Measurements from ENCODE around the gene OR3A3. TPM values are rescaled to one million over a fixed set of nuclear protein-coding genes. Genes with fewer than 3 reads are reported as not detected.
"Not testable (repeated sequence)": the region's sequence is repeated elsewhere in the genome, so short reads cannot be mapped to it uniquely, and the experiment has no call there.

Gene OR3A3
- total RNA-seq, 4 donors from 2014 or later: not detected

DNA sequence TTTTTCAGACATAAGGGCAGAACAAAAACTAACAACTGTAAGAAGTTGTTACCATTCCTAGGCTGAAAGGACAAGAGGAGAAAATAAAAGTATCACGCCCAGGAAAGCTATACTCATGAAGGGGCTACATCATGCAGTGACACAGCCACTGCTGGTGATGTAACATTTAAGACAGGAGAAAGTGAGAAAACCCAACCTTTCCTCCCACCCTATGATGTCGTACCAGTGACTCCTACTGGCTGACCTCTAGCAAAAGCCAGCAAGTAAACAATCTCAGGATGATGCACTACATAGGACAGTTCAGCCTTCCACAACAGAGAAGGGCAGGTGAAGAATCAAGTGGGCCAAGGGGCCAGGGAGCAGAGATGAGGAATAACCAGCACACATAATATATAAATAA, 36.5 kb downstream of the OR3A3 start:
- H3K9me3 ChIP-seq: no peaks in the 10 kb centered on the region
- H3K36me3 ChIP-seq: no peaks in the 10 kb centered on the region
- H3K27me3 ChIP-seq: no peaks in the 10 kb centered on the region
- no peak overlapping the region for H3K4me3 ChIP-seq
- peaks cover 0 to 5% (median 0%) of the 10 kb centered on the region in 4 donors for H3K4me1 ChIP-seq
- no peak overlapping the region for H3K27ac ChIP-seq
- TF ChIP-seq, protein P1, sequence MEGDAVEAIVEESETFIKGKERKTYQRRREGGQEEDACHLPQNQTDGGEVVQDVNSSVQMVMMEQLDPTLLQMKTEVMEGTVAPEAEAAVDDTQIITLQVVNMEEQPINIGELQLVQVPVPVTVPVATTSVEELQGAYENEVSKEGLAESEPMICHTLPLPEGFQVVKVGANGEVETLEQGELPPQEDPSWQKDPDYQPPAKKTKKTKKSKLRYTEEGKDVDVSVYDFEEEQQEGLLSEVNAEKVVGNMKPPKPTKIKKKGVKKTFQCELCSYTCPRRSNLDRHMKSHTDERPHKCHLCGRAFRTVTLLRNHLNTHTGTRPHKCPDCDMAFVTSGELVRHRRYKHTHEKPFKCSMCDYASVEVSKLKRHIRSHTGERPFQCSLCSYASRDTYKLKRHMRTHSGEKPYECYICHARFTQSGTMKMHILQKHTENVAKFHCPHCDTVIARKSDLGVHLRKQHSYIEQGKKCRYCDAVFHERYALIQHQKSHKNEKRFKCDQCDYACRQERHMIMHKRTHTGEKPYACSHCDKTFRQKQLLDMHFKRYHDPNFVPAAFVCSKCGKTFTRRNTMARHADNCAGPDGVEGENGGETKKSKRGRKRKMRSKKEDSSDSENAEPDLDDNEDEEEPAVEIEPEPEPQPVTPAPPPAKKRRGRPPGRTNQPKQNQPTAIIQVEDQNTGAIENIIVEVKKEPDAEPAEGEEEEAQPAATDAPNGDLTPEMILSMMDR (IDR thresholded peaks at IDR 0.05): no peak
- TF ChIP-seq EP300 (IDR thresholded peaks at IDR 0.05) (no peak), POLR2A (IDR thresholded peaks at IDR 0.05) (no peak)
- WGBS, 2 donors: 53 to 56% methylated on average over 2 of the region's 2 CpGs
- DNase-seq (ENCODE audit: low spot score in 2 of 2): no peak

DNA sequence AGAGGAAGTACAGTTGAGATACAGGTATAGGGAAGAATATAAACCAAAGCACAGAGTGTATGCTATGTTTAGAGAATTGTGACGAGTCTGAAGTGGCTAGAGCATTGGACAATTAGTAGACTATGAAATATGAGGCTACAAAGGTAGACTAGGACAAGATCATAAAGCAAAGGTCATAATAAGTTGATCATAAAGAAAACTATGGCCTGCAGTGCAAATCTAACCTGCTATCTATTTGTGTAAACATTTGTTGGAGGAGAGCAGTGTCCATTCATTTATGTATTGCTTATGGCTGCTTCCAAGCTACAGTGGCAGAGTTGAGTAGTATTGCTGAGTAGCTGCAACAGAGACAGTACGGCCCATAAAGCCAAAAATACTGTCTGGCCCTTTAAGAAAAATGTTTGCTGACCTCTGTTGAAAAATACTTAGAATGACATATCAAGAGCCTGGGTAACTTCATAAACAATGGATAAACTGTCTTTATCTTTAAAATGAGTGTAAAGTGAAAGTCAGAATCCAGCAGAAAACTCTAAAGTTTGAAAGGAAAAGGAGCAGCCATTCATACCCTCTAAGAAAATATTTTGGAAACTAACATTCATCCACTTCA, 37.0 kb downstream of the OR3A3 start:
- Histone ChIP-seq H3K4me1 (peaks cover 0 to 5% (median 0%) of the 10 kb centered on the region in 4 donors), H3K9me3 (no peaks in the 10 kb centered on the region), H3K27ac (no peak overlapping the region), H3K4me3 (no peak overlapping the region), H3K36me3 (no peaks in the 10 kb centered on the region), H3K27me3 (no peaks in the 10 kb centered on the region)
- WGBS, 2 donors: 38 to 48% methylated on average over 2 of the region's 2 CpGs
- no peak for DNase-seq (ENCODE audit: low spot score in 2 of 2)
- TF ChIP-seq EP300 (IDR thresholded peaks at IDR 0.05) (no peak), POLR2A (IDR thresholded peaks at IDR 0.05) (no peak)
- TF ChIP-seq, protein P1 (IDR thresholded peaks at IDR 0.05): no peak

DNA sequence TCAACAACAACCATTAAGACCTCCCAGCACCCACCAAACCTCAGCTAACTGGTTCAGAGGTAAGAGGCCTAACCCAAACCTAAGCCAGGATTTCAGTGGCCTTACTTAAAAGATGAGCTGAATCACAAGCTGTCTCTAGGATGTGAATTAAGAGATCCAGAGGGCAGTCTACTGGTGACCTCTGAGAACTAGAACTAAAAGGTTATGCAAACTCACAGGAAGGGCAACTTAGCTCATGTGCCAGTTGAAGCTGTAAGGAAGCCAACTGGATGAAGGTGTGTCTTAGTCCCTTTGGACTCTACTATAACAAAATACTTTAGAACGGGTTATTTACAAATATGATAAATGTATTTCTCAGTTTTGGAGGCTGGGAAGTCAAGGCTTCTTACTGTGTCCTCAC, 55.2 kb downstream of the OR3A3 start:
- not testable (repeated sequence) for H3K4me1 ChIP-seq; H3K27me3 ChIP-seq; H3K36me3 ChIP-seq; H3K9me3 ChIP-seq; H3K27ac ChIP-seq; H3K4me3 ChIP-seq; DNase-seq (ENCODE audit: low spot score in 2 of 2)
- WGBS, 2 donors: 57 to 71% methylated on average over 1 of the region's 1 CpG

DNA sequence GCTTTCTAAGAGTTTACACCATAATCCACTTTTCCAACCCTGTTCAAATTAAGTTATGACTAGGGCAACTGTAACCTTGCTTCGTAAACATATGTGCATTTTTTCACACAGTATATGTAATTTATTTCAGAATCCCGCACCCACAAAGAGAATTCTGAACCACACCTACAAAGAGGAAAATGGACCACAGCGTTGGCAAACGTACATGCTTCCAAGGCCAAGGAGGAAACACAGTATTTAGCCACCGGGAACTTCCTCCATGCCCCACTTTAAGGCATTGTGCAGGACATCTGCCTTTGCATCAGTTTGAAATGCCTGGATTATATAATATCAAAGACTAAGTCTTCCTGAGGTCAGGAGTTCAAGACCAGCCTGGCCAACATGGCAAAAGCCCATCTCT, 58.4 kb downstream of the OR3A3 start:
- no peaks in the 10 kb centered on the region for H3K9me3 ChIP-seq
- no peak overlapping the region for H3K27ac ChIP-seq
- no peaks in the 10 kb centered on the region for H3K36me3 ChIP-seq
- peaks cover 0 to 11% (median 5%) of the 10 kb centered on the region in 4 donors for H3K4me1 ChIP-seq
- no peak for DNase-seq (ENCODE audit: low spot score in 2 of 2)
- TF ChIP-seq EP300 (IDR thresholded peaks at IDR 0.05): no peak
- TF ChIP-seq, protein P1 (IDR thresholded peaks at IDR 0.05): no peak
- no peak for TF ChIP-seq POLR2A (IDR thresholded peaks at IDR 0.05)
- no peak overlapping the region for H3K4me3 ChIP-seq
- 58 to 75% methylated on average over 5 of the region's 5 CpGs for WGBS, 2 donors
- H3K27me3 ChIP-seq: no peaks in the 10 kb centered on the region

DNA sequence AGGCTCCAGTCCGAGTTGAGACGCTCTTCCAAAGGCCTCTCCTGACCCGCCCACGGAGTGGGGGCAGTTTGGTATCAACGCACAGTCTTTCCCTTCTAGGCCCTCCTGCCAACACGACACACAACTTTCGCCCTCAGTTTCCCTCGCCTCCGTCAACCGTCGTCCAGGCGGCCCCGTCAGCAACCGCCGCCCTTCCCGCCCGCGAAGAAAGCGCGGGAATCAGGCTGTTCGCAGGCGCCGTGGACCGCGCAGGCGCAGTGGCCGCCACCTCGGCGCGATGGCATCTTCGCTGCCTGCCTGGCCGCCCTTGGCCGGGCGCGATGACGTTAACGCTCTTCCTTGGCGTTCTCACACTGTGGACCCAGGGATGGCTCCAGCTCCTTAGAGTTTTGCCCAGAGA, 60.4 kb downstream of the OR3A3 start, which contains the start of gene SPATA22:
TSS of gene SPATA22 (minus strand) at position 221 of the 400 bp plus-strand sequence. CDS start 2,494 bp downstream, outside the sequence.
- Histone ChIP-seq H3K4me3 (no peak within 1 kb of the TSS), H3K27me3 (no peaks in the 10 kb centered on the region), H3K27ac (peak within 1 kb of the TSS in 1 of 4 donors; percentile 93), H3K9me3 (no peaks in the 10 kb centered on the region), H3K4me1 (peaks cover 5 to 22% (median 13%) of the 10 kb centered on the region in 4 donors), H3K36me3 (no peaks in the 10 kb centered on the region)
- WGBS, 2 donors: 96% methylated on average over 38 of the region's 38 CpGs
- no peak for DNase-seq (ENCODE audit: low spot score in 2 of 2)
- TF ChIP-seq EP300 (IDR thresholded peaks at IDR 0.05) (no peak), POLR2A (IDR thresholded peaks at IDR 0.05) (no peak)
- TF ChIP-seq, protein P1 (IDR thresholded peaks at IDR 0.05): no peak
